GM12878 (cell line): Measurements from ENCODE around the gene SPHK1. TPM values are rescaled to one million over a fixed set of nuclear protein-coding genes. Genes with fewer than 3 reads are reported as not detected.

Experiments
- ATAC-seq: fragments of 200-7000 bp; cut with Tn5 transposase; 3 replicates; pipeline ENCODE4 v1.9.1; 2020; ENCODE audit warnings: mild to moderate bottlenecking, moderate library complexity
- BruUV-seq: library from RNA; stranded (reverse); fragments of 400-500 nt; replicated peaks from 2 replicates; lab custom pipeline; 2021; lab: Mats Ljungman, UMichigan
- CTCF ChIA-PET: fragments of 300-600 bp; sonication (Branson Sonifier 250); formaldehyde crosslinking; extraction: SDS; loops from one replicate; lab custom pipeline; 2021; ENCODE audit warnings: inconsistent platforms; lab: Yijun Ruan, JAX
- POLR2A ChIA-PET: fragments of 350-600 bp; formaldehyde crosslinking; extraction: SDS; loops from one replicate; lab custom pipeline; 2021; ENCODE audit warnings: inconsistent platforms; lab: Charles Lee
- RAD21 ChIA-PET: fragments of 300-600 bp; sonication (Branson Sonifier 250); formaldehyde crosslinking; loops from one replicate; lab custom pipeline; 2023; ENCODE audit warnings: antibody characterized with exemption; ENCODE audit not compliant: unreplicated experiment; lab: Charles Lee
- SMC1A ChIA-PET: fragments of 300-600 bp; sonication (Branson Sonifier 250); formaldehyde crosslinking; loops from one replicate; lab custom pipeline; 2023; ENCODE audit not compliant: unreplicated experiment, uncharacterized antibody; lab: Charles Lee
- DNase-seq: peaks from one replicate; pipeline ENCODE4 v3.0.0-alpha.2; 2011; ENCODE audit warnings: low read depth, low spot score
- FAIRE-seq: peaks from 3 replicates; lab custom pipeline; 2011; peaks lifted over from hg19 to GRCh38; lab: Jason Lieb, UNC
- H2AFZ ChIP-seq: 2 replicates; pipeline ENCODE4 v1.6.0; 2011; ENCODE audit warnings: low read depth, low read length, control low read depth; ENCODE audit not compliant: control insufficient read depth
- H3K27ac ChIP-seq: 2 replicates; pipeline ENCODE4 v1.5.1; 2011; ENCODE audit warnings: control low read depth; ENCODE audit not compliant: control insufficient read depth, insufficient read depth
- H3K27me3 ChIP-seq, 2 experiments: replicated peaks in 1 of 2; 2 replicates each; pipeline versions ENCODE4 v1.6.0 to v1.6.1; 2011; ENCODE audit warnings: low read length in 1 of 2; ENCODE audit not compliant: control insufficient read depth in 2 of 2, insufficient read depth in 2 of 2
- H3K36me3 ChIP-seq, 2 experiments: 2 replicates each; pipeline ENCODE4 v1.5.1; 2011; ENCODE audit warnings: low read length in 1 of 2; ENCODE audit not compliant: control insufficient read depth in 2 of 2, insufficient read depth in 2 of 2
- H3K4me1 ChIP-seq: 2 replicates; pipeline ENCODE4 v1.6.1; 2011; ENCODE audit warnings: mild to moderate bottlenecking, low read length, moderate library complexity, mixed read lengths; ENCODE audit not compliant: control insufficient read depth, insufficient read depth
- H3K4me2 ChIP-seq: 2 replicates; pipeline ENCODE4 v1.6.0; 2011; ENCODE audit warnings: control low read depth; ENCODE audit not compliant: control insufficient read depth, insufficient read depth
- H3K4me3 ChIP-seq: fragments of 200-600 bp; sonication (generic); 2 replicates; pipeline ENCODE4 v1.5.1; 2016
- H3K79me2 ChIP-seq: 2 replicates; pipeline ENCODE4 v1.6.0; 2011; ENCODE audit warnings: low read length; ENCODE audit not compliant: control insufficient read depth, insufficient read depth
- H3K9ac ChIP-seq: 2 replicates; pipeline ENCODE4 v1.8.0; 2011; ENCODE audit warnings: low read length, control low read depth, mixed read lengths; ENCODE audit not compliant: control insufficient read depth, insufficient read depth
- H3K9me3 ChIP-seq: replicated peaks from 3 replicates; pipeline ENCODE4 v1.5.1; 2011; ENCODE audit warnings: mild to moderate bottlenecking, low read length; ENCODE audit not compliant: control insufficient read depth, insufficient read depth
- H4K20me1 ChIP-seq: 2 replicates; pipeline ENCODE4 v1.6.0; 2011; ENCODE audit not compliant: control insufficient read depth, insufficient read depth
- MTA2 ChIP-seq: fragments of 450-650 bp; IDR thresholded peaks from 2 replicates; pipeline ENCODE4 v1.6.1; 2016; ENCODE audit warnings: low read depth, mild to moderate bottlenecking, moderate library complexity
- NBN ChIP-seq: fragments of 450-650 bp; IDR thresholded peaks from 2 replicates; pipeline ENCODE4 v1.6.1; 2016
- NR2C1 ChIP-seq: fragments of 450-650 bp; IDR thresholded peaks from 2 replicates; pipeline ENCODE4 v1.6.1; 2017; ENCODE audit warnings: antibody characterized with exemption, mild to moderate bottlenecking, moderate library complexity
- PAX5 ChIP-seq: IDR thresholded peaks from 2 replicates; pipeline ENCODE4 v1.6.1; 2011; ENCODE audit warnings: low read depth, low read length, borderline replicate concordance
- SPI1 ChIP-seq: IDR thresholded peaks from 2 replicates; pipeline ENCODE4 v1.6.1; 2011; ENCODE audit warnings: low read depth, mild to moderate bottlenecking, low read length, moderate library complexity, borderline replicate concordance; ENCODE audit not compliant: insufficient read depth
- SREBF2 ChIP-seq: IDR thresholded peaks from 2 replicates; pipeline ENCODE4 v1.6.1; 2012; ENCODE audit warnings: mild to moderate bottlenecking, low read length
- SUPT20H ChIP-seq: IDR thresholded peaks from 2 replicates; pipeline ENCODE4 v1.6.1; 2011; ENCODE audit warnings: low read depth, mild to moderate bottlenecking, low read length, moderate library complexity, borderline replicate concordance; ENCODE audit not compliant: control insufficient read depth
- ZNF24 ChIP-seq: fragments of 450-650 bp; IDR thresholded peaks from 2 replicates; pipeline ENCODE4 v1.6.1; 2017; ENCODE audit warnings: antibody characterized with exemption, mild to moderate bottlenecking
- ZZZ3 ChIP-seq: IDR thresholded peaks from 2 replicates; pipeline ENCODE4 v1.6.1; 2011; ENCODE audit warnings: low read depth; ENCODE audit not compliant: control insufficient read depth, insufficient read length
- WGBS: methylation state at CpG from one replicate; pipeline ENCODE4 v1.1.6; 2016; ENCODE audit warnings: low lambda C conversion rate; ENCODE audit not compliant: insufficient replicate concordance, insufficient coverage; ENCODE audit errors: missing lambda C conversion rate; 5-methylcytosine and 5-hydroxymethylcytosine counted together
- in situ Hi-C: fragments of 300-500 bp; cut with MboI; formaldehyde crosslinking; loops from 9 replicates; pipeline ENCODE4 v1.14.3; 2018; ENCODE audit warnings: mixed read lengths
- intact Hi-C: fragments of 100-400 bp; cut with micrococcal nuclease; formaldehyde crosslinking; loops from one replicate; pipeline ENCODE4 v1.14.2; 2022; ENCODE audit not compliant: unreplicated experiment
- polyA plus RNA-seq, 11 experiments: library from polyadenylated mRNA; depleted of rRNA in 4 of 11; unstranded in 6 of 11; stranded (reverse) in 5 of 11; fragments of >200 nt; fragmentation: Nextera tagmentation in 4 of 11; fragmentation: Illumina TruSeq in 1 of 11; extraction: Ambion mirVana in 4 of 11; extraction: Trizol in 1 of 11; gene quantifications; 1 replicate in 1 of 11; 2 replicates in 10 of 11; pipeline versions ENCODE4 v1.2.1 to v1.2.3, GENCODE V29; 2011 to 2016; ENCODE audit warnings: inconsistent platforms in 2 of 11, missing spikeins in 2 of 11, low read depth in 1 of 11
- total RNA-seq, 4 experiments: library from RNA; depleted of rRNA in 3 of 4; stranded (reverse); fragments of >200 nt in 3 of 4; fragmentation: Illumina TruSeq in 1 of 4; extraction: Trizol in 1 of 4; gene quantifications; 2 replicates each; pipeline versions ENCODE4 v1.2.1 to v1.2.3, GENCODE V29; 2013 to 2021
- TF ChIP-seq, protein P1 (sequence below): fragments of 450-650 bp; IDR thresholded peaks from 2 replicates; pipeline ENCODE4 v1.6.1; 2016; ENCODE audit warnings: mild to moderate bottlenecking
- TF ChIP-seq, protein P2 (sequence below): IDR thresholded peaks from 2 replicates; pipeline ENCODE4 v1.6.1; 2011; ENCODE audit warnings: low read depth, low read length, improper control_type of control experiment, borderline replicate concordance
- TF ChIP-seq, protein P3 (sequence below): fragments of 450-650 bp; IDR thresholded peaks from 2 replicates; pipeline ENCODE4 v1.6.1; 2017; ENCODE audit warnings: antibody characterized with exemption, mild to moderate bottlenecking, moderate library complexity

Gene SPHK1
- total and polyA plus RNA-seq, 10 of the 15 experiments (the other 5 are each of a cell fraction or from before 2014, with no cell fraction given), result 0.09 to 1.1 (median 0.36) TPM; not detected in 2

DNA sequence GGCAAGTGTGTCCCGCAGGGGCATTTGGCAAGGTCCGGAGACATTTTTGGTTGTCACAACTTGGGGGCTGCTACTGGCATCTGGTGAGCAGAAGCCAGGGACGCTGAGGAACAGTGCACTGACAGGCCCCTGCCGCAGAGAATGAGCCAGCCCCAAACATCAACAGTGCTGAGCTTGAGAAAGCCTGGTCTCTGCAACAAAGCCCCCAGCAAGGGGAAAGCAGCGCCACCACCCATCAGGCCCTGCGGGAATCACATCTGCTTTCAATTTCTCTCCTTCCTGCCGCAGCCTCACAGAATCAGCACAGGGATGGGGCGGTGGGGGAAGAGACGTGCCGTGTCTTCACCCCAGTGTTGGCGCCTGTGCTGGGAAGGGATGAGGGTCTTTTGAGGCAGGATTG is 15.9 kb upstream of the SPHK1 start:
- H3K9me3 ChIP-seq, result no peaks in the 10 kb centered on the region
- FAIRE-seq (peak; percentile 23), ATAC-seq (peak; percentile 56), DNase-seq (no peak)
- no peaks in the 10 kb centered on the region for H4K20me1 ChIP-seq
- peak overlapping the region; percentile 43 for H3K4me2 ChIP-seq
- ChIA-PET RAD21 (no interaction called here), SMC1A (interaction anchor here (1.3 kb wide), 1 partner anchor 15 kb away, joined by 3 read pairs; the partner anchor contains the start of gene PRPSAP1), CTCF (interaction anchor here (1.5 to 1.8 kb wide), 2 partner anchors 16 to 90 kb away, joined by 5 to 6 read pairs; partner anchors contain the start of gene PRPSAP1)
- no TSS peak for BruUV-seq
- no peak overlapping the region for H3K9ac ChIP-seq
- no peak overlapping the region for H3K4me3 ChIP-seq
- intact Hi-C loops, result no loop called here
- peak overlapping the region; percentile 37 for H2AFZ ChIP-seq
- no peaks in the 10 kb centered on the region for H3K36me3 ChIP-seq
- no peaks in the 10 kb centered on the region for H3K4me1 ChIP-seq
- H3K79me2 ChIP-seq, result no peaks in the 10 kb centered on the region
- 50% methylated on average over 11 of the region's 11 CpGs for WGBS
- H3K27me3 ChIP-seq, result no peaks in the 10 kb centered on the region
- no peak overlapping the region for H3K27ac ChIP-seq
- no peak for TF ChIP-seq ZNF24
- TF ChIP-seq, protein P1, sequence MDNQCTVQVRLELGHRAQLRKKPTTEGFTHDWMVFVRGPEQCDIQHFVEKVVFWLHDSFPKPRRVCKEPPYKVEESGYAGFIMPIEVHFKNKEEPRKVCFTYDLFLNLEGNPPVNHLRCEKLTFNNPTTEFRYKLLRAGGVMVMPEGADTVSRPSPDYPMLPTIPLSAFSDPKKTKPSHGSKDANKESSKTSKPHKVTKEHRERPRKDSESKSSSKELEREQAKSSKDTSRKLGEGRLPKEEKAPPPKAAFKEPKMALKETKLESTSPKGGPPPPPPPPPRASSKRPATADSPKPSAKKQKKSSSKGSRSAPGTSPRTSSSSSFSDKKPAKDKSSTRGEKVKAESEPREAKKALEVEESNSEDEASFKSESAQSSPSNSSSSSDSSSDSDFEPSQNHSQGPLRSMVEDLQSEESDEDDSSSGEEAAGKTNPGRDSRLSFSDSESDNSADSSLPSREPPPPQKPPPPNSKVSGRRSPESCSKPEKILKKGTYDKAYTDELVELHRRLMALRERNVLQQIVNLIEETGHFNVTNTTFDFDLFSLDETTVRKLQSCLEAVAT, result 0 out of 2 replicates have a peak, but pooled peaks have one; percentile 25
- TF ChIP-seq, all 136 proteins: peak for 1
- POLR2A ChIA-PET, result no interaction called here
- in situ Hi-C loops, result no loop called here

DNA sequence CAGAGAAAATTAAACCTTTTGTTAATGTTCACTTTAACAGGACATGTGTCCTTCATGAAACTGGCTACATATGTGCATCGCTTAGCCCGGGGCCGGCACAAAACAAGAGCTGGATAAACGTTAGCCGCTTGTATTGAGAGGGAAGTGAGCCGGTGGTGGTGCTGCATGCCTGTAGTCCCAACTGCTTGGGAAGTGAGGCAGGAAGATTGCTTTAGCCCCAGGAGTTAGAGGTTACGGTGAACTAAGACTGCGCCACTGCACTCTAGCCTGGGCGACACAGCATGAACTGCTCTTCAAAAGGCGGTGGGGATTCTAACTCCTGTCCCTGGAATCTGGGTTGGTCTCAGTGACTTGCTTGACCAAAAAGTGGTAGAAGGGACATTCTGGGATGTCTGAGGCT is 15.0 kb upstream of the SPHK1 start:
- no peak overlapping the region for H3K4me2 ChIP-seq
- H3K9ac ChIP-seq, result no peak overlapping the region
- 67% methylated on average over 10 of the region's 10 CpGs for WGBS
- FAIRE-seq (no peak), ATAC-seq (no peak), DNase-seq (no peak)
- ChIA-PET POLR2A (no interaction called here), RAD21 (interaction anchor here (0.6 to 1.0 kb wide), 2 partner anchors 29 to 139 kb away, joined by 4 read pairs; no protein-coding TSS in a partner anchor), CTCF (interaction anchor here (1.1 to 1.8 kb wide), 4 partner anchors 16 to 89 kb away, joined by 4 to 8 read pairs (median 6); partner anchors contain the start of gene PRPSAP1), SMC1A (interaction anchor here (0.6 to 1.3 kb wide), 3 partner anchors 15 to 1025 kb away, joined by 3 read pairs; partner anchors contain the start of genes PRPSAP1 and SPHK1)
- H3K27me3 ChIP-seq, result no peaks in the 10 kb centered on the region
- no peaks in the 10 kb centered on the region for H4K20me1 ChIP-seq
- BruUV-seq, result no TSS peak
- H3K9me3 ChIP-seq, result no peaks in the 10 kb centered on the region
- no peak overlapping the region for H3K27ac ChIP-seq
- H3K36me3 ChIP-seq, result no peaks in the 10 kb centered on the region
- H2AFZ ChIP-seq, result no peak overlapping the region
- in situ Hi-C loops, result no loop called here
- intact Hi-C loops, result no loop called here
- H3K79me2 ChIP-seq, result no peaks in the 10 kb centered on the region
- no peak overlapping the region for H3K4me3 ChIP-seq
- H3K4me1 ChIP-seq, result no peaks in the 10 kb centered on the region
- TF ChIP-seq ZZZ3 (no peak), MTA2 (no peak), PAX5 (no peak), SREBF2 (no peak), NR2C1 (no peak), SPI1 (no peak), SUPT20H (no peak), NBN (no peak)
- TF ChIP-seq, protein P2, sequence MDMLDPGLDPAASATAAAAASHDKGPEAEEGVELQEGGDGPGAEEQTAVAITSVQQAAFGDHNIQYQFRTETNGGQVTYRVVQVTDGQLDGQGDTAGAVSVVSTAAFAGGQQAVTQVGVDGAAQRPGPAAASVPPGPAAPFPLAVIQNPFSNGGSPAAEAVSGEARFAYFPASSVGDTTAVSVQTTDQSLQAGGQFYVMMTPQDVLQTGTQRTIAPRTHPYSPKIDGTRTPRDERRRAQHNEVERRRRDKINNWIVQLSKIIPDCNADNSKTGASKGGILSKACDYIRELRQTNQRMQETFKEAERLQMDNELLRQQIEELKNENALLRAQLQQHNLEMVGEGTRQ, result no peak
- TF ChIP-seq, protein P3, sequence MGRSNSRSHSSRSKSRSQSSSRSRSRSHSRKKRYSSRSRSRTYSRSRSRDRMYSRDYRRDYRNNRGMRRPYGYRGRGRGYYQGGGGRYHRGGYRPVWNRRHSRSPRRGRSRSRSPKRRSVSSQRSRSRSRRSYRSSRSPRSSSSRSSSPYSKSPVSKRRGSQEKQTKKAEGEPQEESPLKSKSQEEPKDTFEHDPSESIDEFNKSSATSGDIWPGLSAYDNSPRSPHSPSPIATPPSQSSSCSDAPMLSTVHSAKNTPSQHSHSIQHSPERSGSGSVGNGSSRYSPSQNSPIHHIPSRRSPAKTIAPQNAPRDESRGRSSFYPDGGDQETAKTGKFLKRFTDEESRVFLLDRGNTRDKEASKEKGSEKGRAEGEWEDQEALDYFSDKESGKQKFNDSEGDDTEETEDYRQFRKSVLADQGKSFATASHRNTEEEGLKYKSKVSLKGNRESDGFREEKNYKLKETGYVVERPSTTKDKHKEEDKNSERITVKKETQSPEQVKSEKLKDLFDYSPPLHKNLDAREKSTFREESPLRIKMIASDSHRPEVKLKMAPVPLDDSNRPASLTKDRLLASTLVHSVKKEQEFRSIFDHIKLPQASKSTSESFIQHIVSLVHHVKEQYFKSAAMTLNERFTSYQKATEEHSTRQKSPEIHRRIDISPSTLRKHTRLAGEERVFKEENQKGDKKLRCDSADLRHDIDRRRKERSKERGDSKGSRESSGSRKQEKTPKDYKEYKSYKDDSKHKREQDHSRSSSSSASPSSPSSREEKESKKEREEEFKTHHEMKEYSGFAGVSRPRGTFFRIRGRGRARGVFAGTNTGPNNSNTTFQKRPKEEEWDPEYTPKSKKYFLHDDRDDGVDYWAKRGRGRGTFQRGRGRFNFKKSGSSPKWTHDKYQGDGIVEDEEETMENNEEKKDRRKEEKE, result no peak
